ENCODE results near the gene MACROH2A2. TPM values are rescaled to one million over a fixed set of nuclear protein-coding genes. Genes with fewer than 3 reads are reported as not detected.

MACROH2A2 gene
- total and polyA plus RNA-seq, 2 of the 13 experiments (the other 11 are each of a cell fraction or from before 2014, with no cell fraction given), result 9.8 to 43.1 TPM

GRCh38 chr10:70088308-70088698 lies 35.7 kb downstream of the MACROH2A2 start (continued):
- TF ChIP-seq ZNF432 (CRISPR knock-in tag; IDR thresholded peaks at IDR 0.05; ENCODE audit: borderline replicate concordance) (no peak), ZNF280D (CRISPR knock-in tag; IDR thresholded peaks at IDR 0.05) (no peak), TBX2 (CRISPR knock-in tag; IDR thresholded peaks at IDR 0.05; ENCODE audit: borderline replicate concordance) (no peak)
- TF ChIP-seq, protein P1, sequence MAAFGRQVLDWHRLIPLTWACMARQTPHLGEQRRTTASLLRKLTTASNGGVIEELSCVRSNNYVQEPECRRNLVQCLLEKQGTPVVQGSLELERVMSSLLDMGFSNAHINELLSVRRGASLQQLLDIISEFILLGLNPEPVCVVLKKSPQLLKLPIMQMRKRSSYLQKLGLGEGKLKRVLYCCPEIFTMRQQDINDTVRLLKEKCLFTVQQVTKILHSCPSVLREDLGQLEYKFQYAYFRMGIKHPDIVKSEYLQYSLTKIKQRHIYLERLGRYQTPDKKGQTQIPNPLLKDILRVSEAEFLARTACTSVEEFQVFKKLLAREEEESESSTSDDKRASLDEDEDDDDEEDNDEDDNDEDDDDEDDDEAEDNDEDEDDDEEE (CRISPR knock-in tag; IDR thresholded peaks at IDR 0.05), result no peak
- TF ChIP-seq, protein P2, sequence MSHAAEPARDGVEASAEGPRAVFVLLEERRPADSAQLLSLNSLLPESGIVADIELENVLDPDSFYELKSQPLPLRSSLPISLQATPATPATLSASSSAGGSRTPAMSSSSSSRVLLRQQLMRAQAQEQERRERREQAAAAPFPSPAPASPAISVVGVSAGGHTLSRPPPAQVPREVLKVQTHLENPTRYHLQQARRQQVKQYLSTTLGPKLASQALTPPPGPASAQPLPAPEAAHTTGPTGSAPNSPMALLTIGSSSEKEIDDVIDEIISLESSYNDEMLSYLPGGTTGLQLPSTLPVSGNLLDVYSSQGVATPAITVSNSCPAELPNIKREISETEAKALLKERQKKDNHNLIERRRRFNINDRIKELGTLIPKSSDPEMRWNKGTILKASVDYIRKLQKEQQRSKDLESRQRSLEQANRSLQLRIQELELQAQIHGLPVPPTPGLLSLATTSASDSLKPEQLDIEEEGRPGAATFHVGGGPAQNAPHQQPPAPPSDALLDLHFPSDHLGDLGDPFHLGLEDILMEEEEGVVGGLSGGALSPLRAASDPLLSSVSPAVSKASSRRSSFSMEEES (CRISPR knock-in tag; IDR thresholded peaks at IDR 0.05), result no peak

DNA sequence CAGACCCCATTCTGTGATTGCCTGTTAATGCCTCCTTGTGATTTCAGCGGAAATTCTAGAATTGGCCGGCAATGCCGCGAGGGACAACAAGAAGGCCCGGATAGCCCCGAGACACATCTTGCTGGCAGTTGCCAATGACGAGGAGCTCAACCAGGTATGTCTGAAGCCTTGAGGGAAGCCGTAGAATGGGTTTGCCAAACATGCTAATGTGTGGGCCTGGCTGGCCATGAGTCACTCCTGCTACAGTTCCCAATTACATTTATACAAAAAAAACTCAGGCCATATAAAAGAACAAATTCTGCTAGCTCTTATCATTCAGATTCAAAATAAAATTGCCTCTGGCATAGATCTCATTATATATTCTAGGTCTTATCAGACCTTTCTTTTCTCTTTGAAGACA lies 37.4 kb downstream of the MACROH2A2 start:
- H3K4me2 ChIP-seq (ENCODE audit: low read depth, low read length), result no peak overlapping the region
- WGBS (ENCODE audit: low lambda C conversion rate), result 92% methylated on average over 8 of the region's 8 CpGs
- BruUV-seq (replicated peaks), result no TSS peak
- H2AFZ ChIP-seq (ENCODE audit: low read length), result no peak overlapping the region
- no peak for FAIRE-seq
- ChIA-PET POLR2A (interaction anchor here (1.3 to 3.5 kb wide), 4 partner anchors 20 to 316 kb away, joined by 3 to 26 read pairs (median 14); partner anchors contain the start of genes SAR1A and TYSND1), CTCF (ENCODE audit: low intra/inter-chr PET ratio, low total read pairs) (no interaction called here)
- H3K36me3 ChIP-seq (replicated peaks in 1 of 2; ENCODE audit: control insufficient read depth in 1 of 2, insufficient read depth in 2 of 2, low read length in 2 of 2), result peaks cover 1 to 24% of the 10 kb centered on the region in 2 experiments; a peak in 4 of 5 replicates
- no peaks in the 10 kb centered on the region for H3K79me2 ChIP-seq (ENCODE audit: insufficient read depth, low read length)
- intact Hi-C loops (cut with micrococcal nuclease; ENCODE audit: unreplicated experiment), result no loop called here
- H3K4me1 ChIP-seq (ENCODE audit: insufficient read depth, low read length), result peaks cover 97% of the 10 kb centered on the region
- no peak for DNase-seq (ENCODE audit: low spot score)
- no peak overlapping the region for H3K9ac ChIP-seq (ENCODE audit: insufficient read depth, low read depth, low read length)
- no peaks in the 10 kb centered on the region for H3K9me3 ChIP-seq (ENCODE audit: low read length)
- no peak overlapping the region for H3K4me3 ChIP-seq (replicated peaks in 1 of 3; ENCODE audit: insufficient read depth in 1 of 3, low read depth in 2 of 3, low read length in 3 of 3)
- TF ChIP-seq ZNF616 (CRISPR knock-in tag; IDR thresholded peaks at IDR 0.05; ENCODE audit: low read depth) (no peak), ELF3 (CRISPR knock-in tag; IDR thresholded peaks at IDR 0.05) (no peak), CENPBD1 (CRISPR knock-in tag; IDR thresholded peaks at IDR 0.05; ENCODE audit: borderline replicate concordance, low read depth) (no peak), KDM5A (IDR thresholded peaks at IDR 0.05; ENCODE audit: borderline replicate concordance, low read length) (no peak), TEAD2 (CRISPR knock-in tag; IDR thresholded peaks at IDR 0.05) (no peak), PBX3 (CRISPR knock-in tag; IDR thresholded peaks at IDR 0.05; ENCODE audit: borderline replicate concordance) (no peak)
- peak overlapping the region; percentile 79 for H3K27ac ChIP-seq (ENCODE audit: extremely low read length, insufficient read depth, low read length)
- in situ Hi-C loops (cut with HindIII; ENCODE audit: extremely low pct_ligation_motif_present, low pct_unique_long_range_greater_than_20kb), result no loop called here
- H3K27me3 ChIP-seq (ENCODE audit: control insufficient read depth in 1 of 2, insufficient read depth in 2 of 2, low read length in 2 of 2), result no peaks in the 10 kb centered on the region
- H4K20me1 ChIP-seq (ENCODE audit: insufficient read depth, low read length), result no peaks in the 10 kb centered on the region
- no peak for ATAC-seq
